Prostate gland (tissue), 2 donors: ENCODE data around the gene RAB24. TPM values are rescaled to one million over a fixed set of nuclear protein-coding genes. Genes with fewer than 3 reads are reported as not detected.
A peak's percentile ranks its signal among the peaks of the same experiment; 100 is the strongest.

ENCODE experiments used
- DNase-seq: peaks from one replicate; pipeline ENCODE4 v3.0.0-alpha.2; 2019; ENCODE audit warnings: low spot score
- H3K27ac ChIP-seq, 2 donors: fragments of 200-600 bp; sonication (generic); 2 replicates each; pipeline ENCODE4 v1.5.1; 2017 to 2019
- H3K27me3 ChIP-seq: fragments of 200-600 bp; sonication (generic); replicated peaks from 2 replicates; pipeline ENCODE4 v1.5.1; 2019; ENCODE audit not compliant: insufficient read depth
- H3K36me3 ChIP-seq, 2 donors: fragments of 200-600 bp; sonication (generic); 1 replicate in 1 of 2; 2 replicates in 1 of 2; pipeline versions ENCODE4 v1.5.1 to v1.8.1; 2017 to 2019
- H3K4me1 ChIP-seq: fragments of 200-600 bp; sonication (generic); replicated peaks from 2 replicates; pipeline ENCODE4 v1.5.1; 2019
- H3K4me3 ChIP-seq, 2 donors: fragments of 200-600 bp; sonication (generic); 2 replicates each; pipeline ENCODE4 v1.5.1; 2017 to 2019
- H3K9me3 ChIP-seq: fragments of 200-600 bp; sonication (generic); 2 replicates; pipeline ENCODE4 v1.5.1; 2017
- CTCF ChIP-seq, 4 experiments: fragments of 200-600 bp in 2 of 4; fragments of 450-650 bp in 2 of 4; sonication (generic) in 2 of 4; IDR thresholded peaks; 1 replicate in 3 of 4; 2 replicates in 1 of 4; pipeline ENCODE4 v1.5.1; 2016 to 2019; ENCODE audit warnings: antibody characterized with exemption in 4 of 4, mild to moderate bottlenecking in 2 of 4, moderate library complexity in 2 of 4
- POLR2A ChIP-seq: fragments of 450-650 bp; IDR thresholded peaks from one replicate; pipeline ENCODE4 v1.6.1; 2016; ENCODE audit warnings: antibody characterized with exemption, mild to moderate bottlenecking
- POLR2AphosphoS5 ChIP-seq: sonication (generic); formaldehyde crosslinking; IDR thresholded peaks from one replicate; pipeline ENCODE4 v1.6.1; 2017; ENCODE audit warnings: antibody characterized with exemption
- WGBS: methylation state at CpG from one replicate; pipeline ENCODE4 v1.1.5; 2018; 5-methylcytosine and 5-hydroxymethylcytosine counted together
- intact Hi-C: fragments of 100-400 bp; cut with DNase I; formaldehyde crosslinking; loops from one replicate; pipeline ENCODE4 v1.14.2; 2022
- total RNA-seq, 2 donors: library from RNA; depleted of rRNA; stranded (reverse); fragments of >200 nt; gene quantifications; one replicate each; pipeline ENCODE4 v1.1.0, GENCODE V29; 2016

The RAB24 gene
- total RNA-seq: 10 to 100 TPM; 30.0 to 30.4 TPM

- 0% methylated on average over 39 of the region's 100 CpGs for WGBS
- Histone ChIP-seq H3K4me1 (peaks cover 19% of the 10 kb centered on the region), H3K36me3 (peaks cover 0 to 3% of the 10 kb centered on the region in 2 donors), H3K9me3 (no peaks in the 10 kb centered on the region), H3K27ac (peak within 1 kb of the TSS; percentile 83 to 84), H3K27me3 (no peaks in the 10 kb centered on the region), H3K4me3 (peak within 1 kb of the TSS; percentile 89 to 96)
- intact Hi-C loops: no loop called here
- DNase-seq: peak; percentile 86
- TF ChIP-seq POLR2AphosphoS5 (peak; percentile 79), CTCF (IDR thresholded peaks at IDR 0.05) (peak in 3 of 4 experiments; percentile 45 to 47 (median 45)), POLR2A (peak; percentile 73)
These were observed at the start of gene RAB24, which contains the start of gene PRELID1 for GRCh38 chr5:177303121-177303924. RAB24 (minus strand) TSS chr5:177303719; CDS start chr5:177303288, 431 bp downstream. PRELID1 (plus strand) TSS chr5:177303799; CDS start chr5:177303986, 187 bp downstream.

GRCh38 chr5:177353093-177353492 lies 49.6 kb upstream of the RAB24 start:
- no peaks in the 10 kb centered on the region for H3K36me3 ChIP-seq
- intact Hi-C loops: no loop called here
- no peaks in the 10 kb centered on the region for H3K27me3 ChIP-seq
- H3K4me1 ChIP-seq: peaks cover 16% of the 10 kb centered on the region
- WGBS: 71% methylated on average over 5 of the region's 5 CpGs
- H3K27ac ChIP-seq: no peak overlapping the region
- TF ChIP-seq POLR2AphosphoS5: no peak
- no peak for TF ChIP-seq CTCF (IDR thresholded peaks at IDR 0.05)
- no peak for TF ChIP-seq POLR2A
- H3K9me3 ChIP-seq: no peaks in the 10 kb centered on the region
- no peak for DNase-seq
- no peak overlapping the region for H3K4me3 ChIP-seq

- 6% methylated on average over 55 of the region's 55 CpGs for WGBS
- intact Hi-C loops: no loop called here
These were observed 48.1 kb upstream of the RAB24 start, which contains the start of gene LMAN2 for GRCh38 chr5:177351392-177352329. LMAN2 (minus strand) TSS chr5:177351668; CDS start chr5:177351647, 21 bp downstream.

More at GRCh38 chr5:177351392-177352329, 48.1 kb upstream of the RAB24 start, which contains the start of gene LMAN2:
- Histone ChIP-seq H3K9me3 (no peaks in the 10 kb centered on the region), H3K27ac (peak within 1 kb of the TSS; percentile 89 to 90), H3K27me3 (no peaks in the 10 kb centered on the region), H3K4me3 (peak within 1 kb of the TSS; percentile 82 to 83), H3K4me1 (peaks cover 16% of the 10 kb centered on the region), H3K36me3 (no peaks in the 10 kb centered on the region)
- TF ChIP-seq POLR2AphosphoS5: peak; percentile 90
- TF ChIP-seq POLR2A: no peak
- TF ChIP-seq CTCF (IDR thresholded peaks at IDR 0.05): no peak
- DNase-seq: peak; percentile 94
